Activated T-helper 17 cell treated with anti-CD3 and anti-CD28 coated beads, Interleukin-2, amount 50 U/mL, for 72 hours (primary cell): Measurements from ENCODE around the gene PNMA8C. TPM values are rescaled to one million over a fixed set of nuclear protein-coding genes. Genes with fewer than 3 reads are reported as not detected.

Experiments used
- ATAC-seq: fragments of 150-1000 bp; cut with Tn5 transposase; replicated peaks from 2 replicates; pipeline ENCODE4 v1.10.0; 2021; ENCODE audit warnings: mild to moderate bottlenecking, moderate library complexity
- H3K27ac Mint-ChIP-seq: one replicate; pipeline ENCODE4 v1.8.0; 2022; ENCODE audit warnings: mixed read lengths
- H3K27me3 Mint-ChIP-seq: one replicate; pipeline ENCODE4 v1.8.0; 2022; ENCODE audit warnings: mixed read lengths
- H3K36me3 Mint-ChIP-seq: one replicate; pipeline ENCODE4 v1.8.0; 2022; ENCODE audit warnings: low read depth, mild to moderate bottlenecking, mixed read lengths
- H3K4me1 Mint-ChIP-seq: one replicate; pipeline ENCODE4 v1.8.0; 2022; ENCODE audit warnings: mixed read lengths
- H3K4me3 Mint-ChIP-seq: one replicate; pipeline ENCODE4 v1.8.0; 2022; ENCODE audit warnings: mild to moderate bottlenecking, mixed read lengths
- H3K9me3 Mint-ChIP-seq: one replicate; pipeline ENCODE4 v1.8.0; 2022; ENCODE audit warnings: mixed read lengths
- total RNA-seq, 2 donors: library from RNA; stranded (reverse); gene quantifications; one replicate each; pipeline ENCODE4 v1.2.3, GENCODE V29; 2022

Gene PNMA8C
- total RNA-seq: not detected

GRCh38 chr19:46428239-46429135 lies at the start of gene PNMA8C:
TSS of gene PNMA8C (minus strand) at chr19:46428936. CDS start at chr19:46428359, 577 bp downstream.
- ATAC-seq: peak; percentile 73
- Mint-ChIP-seq H3K27me3 (peaks cover 58% of the 10 kb centered on the region), H3K4me3 (peak within 1 kb of the TSS; percentile 67), H3K4me1 (peaks cover 18% of the 10 kb centered on the region), H3K36me3 (no peaks in the 10 kb centered on the region), H3K9me3 (no peaks in the 10 kb centered on the region), H3K27ac (peak within 1 kb of the TSS; percentile 28)

- Mint-ChIP-seq H3K36me3 (no peaks in the 10 kb centered on the region), H3K9me3 (no peaks in the 10 kb centered on the region), H3K4me1 (peaks cover 4% of the 10 kb centered on the region), H3K4me3 (no peak overlapping the region), H3K27me3 (peaks cover 31% of the 10 kb centered on the region), H3K27ac (no peak overlapping the region)
- ATAC-seq: no peak
Measured at GRCh38 chr19:46475986-46476385, 47.2 kb upstream of the PNMA8C start.

GRCh38 chr19:46474211-46474610 lies 45.5 kb upstream of the PNMA8C start:
- Mint-ChIP-seq H3K27me3 (peaks cover 40% of the 10 kb centered on the region), H3K4me3 (no peak overlapping the region), H3K9me3 (no peaks in the 10 kb centered on the region), H3K27ac (no peak overlapping the region), H3K4me1 (peaks cover 9% of the 10 kb centered on the region), H3K36me3 (no peaks in the 10 kb centered on the region)
- ATAC-seq: no peak

- no peak overlapping the region for H3K27ac Mint-ChIP-seq
- no peak for ATAC-seq
- no peak overlapping the region for H3K4me3 Mint-ChIP-seq
- peaks cover 4% of the 10 kb centered on the region for H3K4me1 Mint-ChIP-seq
- H3K9me3 Mint-ChIP-seq: no peaks in the 10 kb centered on the region
- no peaks in the 10 kb centered on the region for H3K36me3 Mint-ChIP-seq
- H3K27me3 Mint-ChIP-seq: peaks cover 40% of the 10 kb centered on the region
Measured at GRCh38 chr19:46472592-46472991, 43.9 kb upstream of the PNMA8C start.

GRCh38 chr19:46471811-46472543 lies 43.2 kb upstream of the PNMA8C start:
- H3K27ac Mint-ChIP-seq: no peak overlapping the region
- no peaks in the 10 kb centered on the region for H3K9me3 Mint-ChIP-seq
- no peak for ATAC-seq
- H3K36me3 Mint-ChIP-seq: no peaks in the 10 kb centered on the region
- peaks cover 7% of the 10 kb centered on the region for H3K4me1 Mint-ChIP-seq
- H3K27me3 Mint-ChIP-seq: peaks cover 40% of the 10 kb centered on the region
- H3K4me3 Mint-ChIP-seq: no peak overlapping the region

GRCh38 chr19:46471116-46471733 lies 42.5 kb upstream of the PNMA8C start, which contains the start of gene PNMA8A:
TSS of gene PNMA8A (minus strand) at chr19:46471563. CDS start at chr19:46471035, 528 bp downstream.
- no peak for ATAC-seq

GRCh38 chr19:46470376-46470775 lies 41.6 kb upstream of the PNMA8C start:
- Mint-ChIP-seq H3K36me3 (no peaks in the 10 kb centered on the region), H3K4me3 (no peak overlapping the region), H3K27me3 (peaks cover 41% of the 10 kb centered on the region), H3K9me3 (no peaks in the 10 kb centered on the region), H3K4me1 (peaks cover 13% of the 10 kb centered on the region), H3K27ac (no peak overlapping the region)
- ATAC-seq: no peak

More at GRCh38 chr19:46471116-46471733, 42.5 kb upstream of the PNMA8C start, which contains the start of gene PNMA8A:
- no peak within 1 kb of the TSS for H3K4me3 Mint-ChIP-seq
- H3K4me1 Mint-ChIP-seq: peaks cover 13% of the 10 kb centered on the region
- H3K36me3 Mint-ChIP-seq: no peaks in the 10 kb centered on the region
- H3K9me3 Mint-ChIP-seq: no peaks in the 10 kb centered on the region
- H3K27ac Mint-ChIP-seq: no peak within 1 kb of the TSS
- H3K27me3 Mint-ChIP-seq: peaks cover 40% of the 10 kb centered on the region

- no peak overlapping the region for H3K27ac Mint-ChIP-seq
- no peak overlapping the region for H3K4me3 Mint-ChIP-seq
- no peaks in the 10 kb centered on the region for H3K36me3 Mint-ChIP-seq
- H3K27me3 Mint-ChIP-seq: peaks cover 46% of the 10 kb centered on the region
- peaks cover 13% of the 10 kb centered on the region for H3K4me1 Mint-ChIP-seq
- no peak for ATAC-seq
- no peaks in the 10 kb centered on the region for H3K9me3 Mint-ChIP-seq
Measured at GRCh38 chr19:46469541-46470185, 40.9 kb upstream of the PNMA8C start.

GRCh38 chr19:46466536-46467196 lies 37.9 kb upstream of the PNMA8C start:
- peaks cover 27% of the 10 kb centered on the region for H3K27me3 Mint-ChIP-seq
- H3K36me3 Mint-ChIP-seq: no peaks in the 10 kb centered on the region
- peak; percentile 96 for ATAC-seq

GRCh38 chr19:46463516-46463915 lies 34.8 kb upstream of the PNMA8C start:
- Mint-ChIP-seq H3K4me3 (no peak overlapping the region), H3K9me3 (no peaks in the 10 kb centered on the region), H3K27me3 (peaks cover 13% of the 10 kb centered on the region), H3K36me3 (no peaks in the 10 kb centered on the region), H3K27ac (no peak overlapping the region), H3K4me1 (peaks cover 8% of the 10 kb centered on the region)
- ATAC-seq: no peak

More at GRCh38 chr19:46466536-46467196, 37.9 kb upstream of the PNMA8C start:
- H3K27ac Mint-ChIP-seq: peak overlapping the region; percentile 7
- no peaks in the 10 kb centered on the region for H3K9me3 Mint-ChIP-seq
- H3K4me1 Mint-ChIP-seq: peaks cover 13% of the 10 kb centered on the region
- peak overlapping the region; percentile 14 for H3K4me3 Mint-ChIP-seq

- H3K4me3 Mint-ChIP-seq: no peak overlapping the region
- no peak overlapping the region for H3K27ac Mint-ChIP-seq
- no peaks in the 10 kb centered on the region for H3K36me3 Mint-ChIP-seq
- peaks cover 2% of the 10 kb centered on the region for H3K4me1 Mint-ChIP-seq
- ATAC-seq: no peak
- peaks cover 17% of the 10 kb centered on the region for H3K27me3 Mint-ChIP-seq
- H3K9me3 Mint-ChIP-seq: no peaks in the 10 kb centered on the region
Measured at GRCh38 chr19:46461537-46461936, 32.8 kb upstream of the PNMA8C start.

GRCh38 chr19:46460981-46461380 lies 32.2 kb upstream of the PNMA8C start:
- H3K27ac Mint-ChIP-seq: no peak overlapping the region
- H3K9me3 Mint-ChIP-seq: no peaks in the 10 kb centered on the region
- H3K36me3 Mint-ChIP-seq: no peaks in the 10 kb centered on the region
- no peak for ATAC-seq
- no peak overlapping the region for H3K4me3 Mint-ChIP-seq
- H3K27me3 Mint-ChIP-seq: peaks cover 21% of the 10 kb centered on the region
- H3K4me1 Mint-ChIP-seq: no peaks in the 10 kb centered on the region

GRCh38 chr19:46460055-46460454 lies 31.3 kb upstream of the PNMA8C start:
- no peak overlapping the region for H3K27ac Mint-ChIP-seq
- H3K4me3 Mint-ChIP-seq: no peak overlapping the region
- H3K9me3 Mint-ChIP-seq: no peaks in the 10 kb centered on the region
- H3K4me1 Mint-ChIP-seq: no peaks in the 10 kb centered on the region
- H3K36me3 Mint-ChIP-seq: no peaks in the 10 kb centered on the region
- peaks cover 18% of the 10 kb centered on the region for H3K27me3 Mint-ChIP-seq
- no peak for ATAC-seq
